Activated CD4-positive, alpha-beta T cell treated with anti-CD3 and anti-CD28 coated beads, Interleukin-2, amount 50 U/mL, for 24 hours (primary cell): ENCODE data around the gene MLLT10.

Source experiments
- DNase-seq, 2 donors: peaks; one replicate each; pipeline ENCODE4 v3.0.0-alpha.2; 2020; ENCODE audit warnings: low read depth in 1 of 2, low spot score in 1 of 2

Gene MLLT10

GRCh38 chr10:21727452-21728168, 193.6 kb downstream of the MLLT10 start:
- no peak for DNase-seq

GRCh38 chr10:21728618-21729017, 194.6 kb downstream of the MLLT10 start:
- DNase-seq, result no peak

- peak in 1 of 2 donors; percentile 18 for DNase-seq
These were observed 198.2 kb downstream of the MLLT10 start for GRCh38 chr10:21732067-21732772.

GRCh38 chr10:21733710-21734109, 199.7 kb downstream of the MLLT10 start:
- no peak for DNase-seq

- no peak for DNase-seq
These were observed 203.1 kb downstream of the MLLT10 start for GRCh38 chr10:21737106-21737505.

- no peak for DNase-seq
These were observed 207.0 kb downstream of the MLLT10 start for GRCh38 chr10:21740989-21741388.

GRCh38 chr10:21742740-21743412, 208.8 kb downstream of the MLLT10 start:
- no peak for DNase-seq

GRCh38 chr10:21744223-21744622, 210.2 kb downstream of the MLLT10 start:
- DNase-seq, result no peak

- no peak for DNase-seq
These were observed 212.1 kb downstream of the MLLT10 start for GRCh38 chr10:21746118-21746517.

- DNase-seq, result no peak
These were observed 213.8 kb downstream of the MLLT10 start for GRCh38 chr10:21747809-21748208.

- DNase-seq, result no peak
These were observed 215.8 kb downstream of the MLLT10 start for GRCh38 chr10:21749788-21750187.

GRCh38 chr10:21750424-21750823, 216.4 kb downstream of the MLLT10 start:
- DNase-seq, result no peak

- no peak for DNase-seq
These were observed 217.6 kb downstream of the MLLT10 start for GRCh38 chr10:21751341-21752310.

GRCh38 chr10:21753497-21754270, 219.7 kb downstream of the MLLT10 start:
- no peak for DNase-seq

- DNase-seq, result no peak
These were observed 220.5 kb downstream of the MLLT10 start for GRCh38 chr10:21754410-21755011.

GRCh38 chr10:21756707-21757106, 222.7 kb downstream of the MLLT10 start:
- no peak for DNase-seq

GRCh38 chr10:21757185-21757901, 223.3 kb downstream of the MLLT10 start:
- no peak for DNase-seq

GRCh38 chr10:21758239-21758638, 224.2 kb downstream of the MLLT10 start:
- no peak for DNase-seq

GRCh38 chr10:21758696-21759095, 224.7 kb downstream of the MLLT10 start:
- no peak for DNase-seq
